ENCODE data around the gene ZBTB7C. TPM values are rescaled to one million over a fixed set of nuclear protein-coding genes. Genes with fewer than 3 reads are reported as not detected.

Gene ZBTB7C
- total RNA-seq, 1 donor from 2014 or later, result not detected

DNA sequence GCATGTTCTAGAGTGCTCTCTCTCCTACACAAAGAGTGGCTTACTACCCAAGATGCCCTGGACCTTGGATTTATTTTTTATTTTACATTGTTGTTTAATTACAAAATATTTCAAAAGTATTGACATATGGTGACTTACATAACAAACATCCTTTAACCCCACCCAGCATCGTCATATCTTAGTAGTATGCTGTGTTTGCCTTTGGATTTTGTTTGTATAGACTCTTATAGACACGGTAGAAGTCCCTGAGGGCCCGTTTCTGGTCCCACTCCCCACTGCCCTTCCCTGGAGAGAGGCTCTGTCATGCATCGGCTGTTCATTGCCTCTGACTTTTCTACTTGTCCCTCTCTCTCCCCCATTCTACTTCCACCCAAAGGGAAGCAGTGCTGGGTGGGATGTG, 112.0 kb downstream of the ZBTB7C start:
- ATAC-seq (ENCODE audit: low read depth) (no peak), DNase-seq (no peak)
- H3K36me3 Mint-ChIP-seq (ENCODE audit: low read depth), result no peaks in the 10 kb centered on the region
- ChIA-PET CTCF (no interaction called here), POLR2A (no interaction called here)
- H3K4me1 Mint-ChIP-seq, result no peaks in the 10 kb centered on the region
- no peaks in the 10 kb centered on the region for H3K27me3 Mint-ChIP-seq
- H3K9me3 Mint-ChIP-seq, result no peaks in the 10 kb centered on the region
- H3K4me3 Mint-ChIP-seq, result no peak overlapping the region
- intact Hi-C loops (cut with micrococcal nuclease), result no loop called here
- no peak overlapping the region for H3K27ac Mint-ChIP-seq
- TF ChIP-seq, protein P1, sequence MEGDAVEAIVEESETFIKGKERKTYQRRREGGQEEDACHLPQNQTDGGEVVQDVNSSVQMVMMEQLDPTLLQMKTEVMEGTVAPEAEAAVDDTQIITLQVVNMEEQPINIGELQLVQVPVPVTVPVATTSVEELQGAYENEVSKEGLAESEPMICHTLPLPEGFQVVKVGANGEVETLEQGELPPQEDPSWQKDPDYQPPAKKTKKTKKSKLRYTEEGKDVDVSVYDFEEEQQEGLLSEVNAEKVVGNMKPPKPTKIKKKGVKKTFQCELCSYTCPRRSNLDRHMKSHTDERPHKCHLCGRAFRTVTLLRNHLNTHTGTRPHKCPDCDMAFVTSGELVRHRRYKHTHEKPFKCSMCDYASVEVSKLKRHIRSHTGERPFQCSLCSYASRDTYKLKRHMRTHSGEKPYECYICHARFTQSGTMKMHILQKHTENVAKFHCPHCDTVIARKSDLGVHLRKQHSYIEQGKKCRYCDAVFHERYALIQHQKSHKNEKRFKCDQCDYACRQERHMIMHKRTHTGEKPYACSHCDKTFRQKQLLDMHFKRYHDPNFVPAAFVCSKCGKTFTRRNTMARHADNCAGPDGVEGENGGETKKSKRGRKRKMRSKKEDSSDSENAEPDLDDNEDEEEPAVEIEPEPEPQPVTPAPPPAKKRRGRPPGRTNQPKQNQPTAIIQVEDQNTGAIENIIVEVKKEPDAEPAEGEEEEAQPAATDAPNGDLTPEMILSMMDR (IDR thresholded peaks at IDR 0.05), result no peak

DNA sequence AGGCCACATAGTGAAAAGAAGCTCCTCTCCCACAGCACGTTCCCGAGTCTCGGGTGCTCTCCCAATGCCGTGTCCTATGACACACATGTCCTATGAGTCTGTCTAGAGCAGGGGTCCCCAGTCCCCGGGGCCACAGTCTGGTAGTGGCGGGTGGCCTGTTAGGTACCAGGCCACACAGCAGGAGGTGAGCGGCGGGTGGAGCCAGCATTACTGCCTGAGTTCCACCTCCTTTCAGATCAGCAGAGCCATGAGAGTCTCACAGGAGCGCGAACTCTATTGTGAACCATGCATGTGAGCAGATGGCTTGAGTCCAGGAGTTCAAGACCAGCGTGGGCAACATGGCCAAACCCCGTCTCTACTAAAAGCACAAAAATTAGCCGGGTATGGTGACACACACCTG, 112.6 kb downstream of the ZBTB7C start:
- intact Hi-C loops (cut with micrococcal nuclease), result no loop called here
- ChIA-PET POLR2A (no interaction called here), CTCF (no interaction called here)
- no peaks in the 10 kb centered on the region for H3K4me1 Mint-ChIP-seq
- H3K27me3 Mint-ChIP-seq, result no peaks in the 10 kb centered on the region
- no peaks in the 10 kb centered on the region for H3K36me3 Mint-ChIP-seq (ENCODE audit: low read depth)
- TF ChIP-seq, protein P1 (IDR thresholded peaks at IDR 0.05), result no peak
- no peak overlapping the region for H3K27ac Mint-ChIP-seq
- no peak overlapping the region for H3K4me3 Mint-ChIP-seq
- DNase-seq (no peak), ATAC-seq (ENCODE audit: low read depth) (no peak)
- H3K9me3 Mint-ChIP-seq, result no peaks in the 10 kb centered on the region

DNA sequence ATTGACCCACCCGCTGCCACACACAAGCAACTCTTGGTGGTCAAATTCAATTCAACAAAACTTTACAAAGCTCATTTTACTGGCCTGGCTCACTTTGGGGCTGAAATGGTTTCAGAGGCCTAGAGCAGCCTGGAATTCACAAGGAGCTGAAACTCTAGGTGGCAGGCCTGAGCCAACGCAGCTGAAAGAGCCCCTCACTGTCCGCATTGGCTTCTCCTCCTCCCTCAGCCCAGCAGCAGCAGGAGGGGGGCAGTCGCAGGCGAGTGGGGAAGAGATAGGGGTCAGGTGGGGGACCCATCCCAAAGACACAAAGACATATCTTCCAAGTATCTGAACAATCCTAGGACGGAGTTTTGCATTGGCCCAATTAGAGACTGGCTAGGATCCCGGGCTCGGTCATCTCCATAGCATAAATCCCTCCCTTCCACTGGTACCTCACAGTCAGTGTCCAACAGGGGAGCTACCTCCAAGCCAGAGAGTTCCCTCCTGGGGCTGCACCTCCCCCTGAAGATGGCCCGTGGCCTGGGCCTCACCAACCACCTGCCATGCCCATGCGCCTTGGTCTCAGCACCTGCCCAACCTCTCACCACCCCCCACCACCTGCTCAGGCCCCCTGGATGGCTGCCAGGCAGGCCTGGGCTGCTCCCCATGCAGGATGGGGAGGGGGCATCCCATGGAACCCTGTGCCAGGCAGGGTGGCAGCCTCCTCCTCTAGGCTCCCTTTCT, 113.4 kb downstream of the ZBTB7C start:
- DNase-seq (no peak), ATAC-seq (ENCODE audit: low read depth) (no peak)
- Mint-ChIP-seq H3K27me3 (no peaks in the 10 kb centered on the region), H3K9me3 (no peaks in the 10 kb centered on the region), H3K36me3 (ENCODE audit: low read depth) (no peaks in the 10 kb centered on the region), H3K4me1 (no peaks in the 10 kb centered on the region), H3K27ac (no peak overlapping the region), H3K4me3 (no peak overlapping the region)
- ChIA-PET CTCF (no interaction called here), POLR2A (no interaction called here)
- intact Hi-C loops (cut with micrococcal nuclease), result no loop called here
- TF ChIP-seq, protein P1 (IDR thresholded peaks at IDR 0.05), result no peak

DNA sequence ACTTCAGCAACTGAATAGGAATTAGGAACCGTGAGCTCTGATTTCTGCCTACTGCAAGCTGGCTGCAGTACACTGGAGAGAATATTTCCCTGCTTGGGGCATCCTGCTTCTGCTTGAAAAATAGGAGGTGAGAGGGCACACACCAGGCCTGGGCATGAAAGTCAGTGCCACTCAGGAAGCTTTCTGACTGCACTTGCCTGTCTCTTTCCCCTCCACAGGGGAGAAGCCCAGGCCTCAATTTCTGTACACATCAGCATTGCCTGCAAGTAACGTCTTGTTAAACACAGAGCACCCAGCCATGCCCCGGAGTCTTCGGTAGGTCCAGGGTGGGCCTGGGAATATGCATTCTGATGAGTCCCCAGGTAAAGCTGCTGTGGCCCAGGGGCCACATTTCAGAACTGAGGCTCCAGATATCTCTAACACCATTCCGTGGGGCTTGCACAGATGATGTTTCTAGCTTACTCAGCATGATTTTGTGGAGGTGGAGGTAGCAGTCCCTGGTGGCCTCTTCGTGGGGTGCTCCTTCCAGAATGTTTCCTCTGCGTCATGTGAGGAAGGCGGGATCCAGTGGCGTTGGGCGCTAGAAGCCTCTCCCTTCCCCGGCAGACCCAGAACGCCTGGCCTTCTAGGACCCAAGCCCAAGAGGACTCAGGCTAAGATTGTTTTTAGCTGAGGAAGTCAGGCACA, 114.1 kb downstream of the ZBTB7C start:
- intact Hi-C loops (cut with micrococcal nuclease), result no loop called here
- ChIA-PET CTCF (no interaction called here), POLR2A (no interaction called here)
- no peaks in the 10 kb centered on the region for H3K9me3 Mint-ChIP-seq
- H3K27me3 Mint-ChIP-seq, result no peaks in the 10 kb centered on the region
- no peak overlapping the region for H3K27ac Mint-ChIP-seq
- no peak for DNase-seq
- TF ChIP-seq, protein P1 (IDR thresholded peaks at IDR 0.05), result no peak
- no peaks in the 10 kb centered on the region for H3K4me1 Mint-ChIP-seq
- H3K4me3 Mint-ChIP-seq, result no peak overlapping the region
- no peaks in the 10 kb centered on the region for H3K36me3 Mint-ChIP-seq (ENCODE audit: low read depth)
- ATAC-seq (ENCODE audit: low read depth), result no peak

DNA sequence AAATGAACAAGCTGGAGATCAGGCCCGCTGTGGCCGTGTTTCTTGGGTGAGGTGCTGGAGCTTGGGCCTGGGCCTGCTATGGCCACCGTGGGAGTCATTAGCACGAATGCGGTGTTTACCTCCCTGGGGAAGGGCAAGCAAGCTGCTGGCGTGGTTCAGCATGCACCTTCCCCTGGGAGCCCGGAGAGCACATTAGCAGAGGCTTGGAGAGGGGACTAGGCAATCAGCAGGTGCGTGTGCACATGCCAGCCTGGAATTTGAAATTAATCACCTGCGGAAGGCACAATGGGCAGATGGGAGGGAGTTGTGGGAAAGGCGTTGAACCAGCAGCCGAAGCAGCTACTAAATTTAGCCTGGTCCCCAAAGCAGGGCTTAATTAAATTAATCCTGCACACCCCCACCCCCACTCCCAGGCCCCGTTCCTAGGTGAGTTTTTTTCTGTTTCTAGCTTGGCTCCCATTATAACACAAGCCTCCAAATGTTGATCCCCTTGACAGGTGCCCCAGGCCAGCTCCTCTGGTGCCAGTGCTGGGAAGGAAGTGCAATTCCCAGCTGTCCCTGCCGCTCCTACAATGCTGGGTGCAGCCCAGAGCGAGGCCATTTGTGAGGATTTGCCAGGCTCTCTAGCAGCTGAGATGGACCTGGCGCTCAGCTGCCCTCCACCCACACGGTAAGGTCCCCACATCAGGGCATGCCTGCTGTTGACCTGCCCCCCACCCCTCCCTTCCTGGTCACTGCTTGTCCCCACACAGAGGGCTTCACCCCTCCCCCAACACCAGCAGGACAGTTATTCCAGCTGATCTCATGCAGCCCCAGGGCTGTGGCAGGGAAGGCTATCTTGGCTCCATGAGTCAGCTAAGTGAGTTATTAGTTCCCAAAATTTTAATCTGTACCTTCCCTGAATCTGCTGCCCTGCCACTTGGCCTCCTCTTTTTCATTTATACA, 115.0 kb downstream of the ZBTB7C start:
- TF ChIP-seq, protein P1 (IDR thresholded peaks at IDR 0.05), result no peak
- DNase-seq (no peak), ATAC-seq (ENCODE audit: low read depth) (no peak)
- Mint-ChIP-seq H3K9me3 (no peaks in the 10 kb centered on the region), H3K4me1 (no peaks in the 10 kb centered on the region), H3K27me3 (no peaks in the 10 kb centered on the region), H3K27ac (no peak overlapping the region), H3K4me3 (no peak overlapping the region), H3K36me3 (ENCODE audit: low read depth) (no peaks in the 10 kb centered on the region)
- intact Hi-C loops (cut with micrococcal nuclease), result no loop called here
- POLR2A ChIA-PET, result no interaction called here
- CTCF ChIA-PET, result no interaction called here

Data from activated B cell treated with CpG ODN at 0.5 μM for 24 hours (primary cell).